ENCODE measurements around the gene RHEB. TPM values are rescaled to one million over a fixed set of nuclear protein-coding genes. Genes with fewer than 3 reads are reported as not detected.

RHEB gene
- total RNA-seq, 1 donor from 2014 or later: 73.0 TPM

DNA sequence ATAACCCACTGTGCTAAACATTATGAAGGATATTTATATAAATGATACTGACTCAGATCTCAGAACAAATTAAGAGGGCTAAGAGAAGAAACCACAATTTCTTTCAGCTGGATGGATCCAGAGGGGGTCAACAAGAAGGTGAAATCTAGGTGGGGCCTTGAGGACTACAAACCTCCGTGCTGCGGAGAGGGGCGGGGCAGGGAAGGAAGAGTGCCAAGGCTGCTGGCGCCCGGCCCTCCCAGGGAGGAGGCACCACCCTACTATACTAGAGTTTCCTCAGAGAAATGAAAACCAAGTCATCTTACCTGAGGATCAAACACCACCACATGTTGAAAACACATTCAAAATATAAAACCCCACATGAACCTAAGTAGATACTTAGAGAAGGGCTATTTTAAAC is 50.4 kb downstream of the RHEB start:
- no peak for DNase-seq

DNA sequence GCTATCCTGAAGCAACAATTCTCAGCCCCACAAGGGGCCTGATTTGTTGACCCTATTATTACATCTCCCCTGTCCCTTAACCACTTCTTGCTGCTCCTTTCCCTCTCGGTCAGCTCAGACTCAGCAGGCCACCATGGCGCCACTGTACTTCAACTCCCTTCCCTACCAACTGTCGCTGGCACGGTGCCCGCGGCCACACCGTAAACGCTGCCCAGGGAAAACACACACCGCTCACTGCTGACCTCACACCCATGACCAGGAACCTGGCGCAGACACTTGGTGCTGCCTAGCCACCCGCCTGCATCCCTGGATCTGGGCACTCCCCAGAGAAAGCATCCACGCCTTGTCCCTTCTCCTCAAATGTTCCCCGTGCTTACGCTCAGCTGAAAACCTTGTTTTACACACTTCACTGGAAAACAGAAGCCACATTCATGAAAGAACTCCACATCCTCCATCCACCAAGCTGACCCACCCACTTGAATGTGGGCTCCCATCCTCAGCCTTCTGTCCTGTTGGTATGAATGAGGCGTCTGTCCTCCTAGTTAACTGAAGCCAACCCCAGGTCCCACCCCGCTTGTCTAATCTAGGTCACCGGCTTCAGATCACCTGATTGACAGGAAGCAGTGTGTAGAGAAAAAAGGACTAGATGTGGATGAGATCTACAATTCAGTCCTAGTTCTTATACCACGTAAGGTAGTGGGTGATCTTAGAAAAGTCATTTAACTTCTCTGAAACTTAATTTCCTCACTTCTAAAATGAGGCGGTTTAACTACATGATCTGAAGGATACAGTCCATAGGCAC is 51.3 kb downstream of the RHEB start:
- no peak for DNase-seq

DNA sequence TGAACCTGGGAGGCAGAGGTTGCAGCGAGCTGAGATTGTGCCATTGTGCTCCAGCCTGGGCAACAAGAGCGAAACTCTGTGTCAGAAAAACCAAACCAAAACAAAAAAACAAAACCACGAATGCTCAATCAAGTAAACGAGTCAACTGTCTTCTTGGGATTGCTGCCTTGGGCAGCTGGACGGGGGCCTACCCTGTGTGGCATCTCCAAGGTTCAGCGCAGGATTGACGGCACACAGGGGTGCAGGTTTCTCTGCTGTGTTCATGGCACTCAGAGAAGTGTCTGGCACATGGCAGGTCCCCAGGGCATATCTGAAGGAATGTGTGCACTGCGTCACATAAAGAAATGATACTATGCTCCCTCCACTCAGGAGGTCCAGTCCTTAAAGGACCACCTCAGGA is 54.5 kb downstream of the RHEB start:
- no peak for DNase-seq

DNA sequence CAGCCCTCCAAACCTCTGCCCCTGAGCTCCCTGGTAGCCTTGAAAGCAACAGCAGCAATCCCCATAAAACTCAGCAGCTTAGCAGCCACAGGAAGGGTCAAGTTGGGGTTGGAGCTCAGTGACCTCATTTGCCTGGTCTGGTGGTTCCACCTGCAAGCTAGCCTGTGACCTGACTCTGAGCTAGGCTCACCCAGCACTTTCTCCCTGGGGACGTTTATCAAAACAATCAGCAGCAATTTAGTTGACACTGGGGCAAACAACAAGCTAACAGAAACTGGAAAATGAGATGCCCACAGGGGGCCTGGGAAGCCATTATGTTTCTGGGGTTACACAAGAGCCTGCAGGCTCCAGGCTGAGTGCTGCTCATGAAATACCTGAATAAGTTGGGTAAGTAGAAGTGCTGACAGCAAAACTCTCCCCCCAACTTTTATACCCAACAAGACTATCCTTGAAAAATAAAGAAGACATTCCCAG is 57.4 kb downstream of the RHEB start:
- DNase-seq: no peak

DNA sequence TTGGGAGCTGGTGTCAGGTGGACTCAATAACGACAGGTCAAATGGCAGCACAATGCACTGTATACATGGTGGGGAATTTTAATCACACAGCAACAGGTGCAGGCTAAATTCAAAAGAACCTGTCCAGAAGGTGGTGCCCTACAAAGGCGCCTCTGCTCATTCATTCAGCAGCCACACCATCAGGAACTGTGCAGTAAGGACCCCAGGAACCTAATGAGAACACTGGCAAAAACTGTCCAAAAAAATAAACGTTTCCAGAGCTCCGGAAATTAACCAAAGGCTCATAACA is 57.8 kb downstream of the RHEB start:
- DNase-seq: no peak

DNA sequence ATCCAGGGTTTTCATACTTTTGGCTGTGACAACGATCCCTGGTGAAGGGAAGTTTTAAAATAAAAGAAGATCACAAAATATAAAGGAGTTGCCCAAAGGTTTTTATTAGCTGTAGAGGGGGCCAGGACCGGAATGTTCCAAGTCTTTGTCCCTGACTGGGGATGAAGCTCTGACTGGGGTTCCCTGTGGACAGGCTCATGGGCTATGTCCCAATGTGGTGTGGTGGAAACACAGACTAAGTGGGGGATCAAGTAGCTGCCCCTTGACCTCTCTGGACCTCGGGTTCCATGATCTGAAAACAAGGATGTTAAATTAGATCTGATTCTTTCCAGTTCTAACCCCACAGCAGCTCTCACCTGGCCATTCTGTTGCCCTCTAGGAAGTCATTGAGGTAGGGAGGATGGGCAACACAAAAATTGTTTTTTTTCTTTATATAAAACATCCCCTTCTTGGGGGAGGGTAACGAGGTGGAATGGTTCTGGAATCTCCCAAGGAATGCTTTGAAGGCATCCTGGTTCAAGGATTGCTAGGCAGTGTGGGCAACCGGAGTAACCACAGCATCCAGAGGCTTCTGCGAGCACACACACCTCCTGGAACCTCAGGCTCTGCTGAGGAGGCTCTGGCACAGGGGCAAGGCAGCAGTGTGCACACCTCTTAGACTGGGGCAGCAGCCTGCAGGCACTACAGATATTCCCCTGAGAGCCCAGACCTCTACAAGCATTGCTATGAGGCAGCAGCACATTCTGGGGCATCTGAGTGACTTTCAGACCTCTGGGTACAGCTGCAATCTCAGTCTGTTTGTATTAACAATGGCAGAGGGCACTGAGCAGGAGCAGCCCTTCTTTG is 58.4 kb downstream of the RHEB start:
- no peak for DNase-seq

DNA sequence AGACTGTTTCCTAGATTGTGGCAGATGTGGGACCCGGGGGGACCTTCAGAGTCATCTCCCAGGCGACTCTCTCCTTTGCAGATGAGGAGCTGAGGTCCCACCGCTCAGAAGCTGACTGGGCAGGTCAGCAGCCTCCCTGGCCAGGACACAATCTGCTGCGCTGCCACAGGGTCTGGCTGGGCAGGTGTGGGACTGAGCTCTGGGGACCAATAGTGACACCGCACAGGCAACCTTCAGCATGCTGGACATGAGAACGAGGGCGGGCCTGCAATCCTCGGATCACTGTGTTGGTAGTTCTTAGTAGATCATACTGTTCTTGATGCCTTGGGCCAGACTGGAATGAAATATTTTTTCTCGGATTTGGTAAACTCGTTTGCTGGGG is 59.2 kb downstream of the RHEB start:
- DNase-seq: no peak

DNA sequence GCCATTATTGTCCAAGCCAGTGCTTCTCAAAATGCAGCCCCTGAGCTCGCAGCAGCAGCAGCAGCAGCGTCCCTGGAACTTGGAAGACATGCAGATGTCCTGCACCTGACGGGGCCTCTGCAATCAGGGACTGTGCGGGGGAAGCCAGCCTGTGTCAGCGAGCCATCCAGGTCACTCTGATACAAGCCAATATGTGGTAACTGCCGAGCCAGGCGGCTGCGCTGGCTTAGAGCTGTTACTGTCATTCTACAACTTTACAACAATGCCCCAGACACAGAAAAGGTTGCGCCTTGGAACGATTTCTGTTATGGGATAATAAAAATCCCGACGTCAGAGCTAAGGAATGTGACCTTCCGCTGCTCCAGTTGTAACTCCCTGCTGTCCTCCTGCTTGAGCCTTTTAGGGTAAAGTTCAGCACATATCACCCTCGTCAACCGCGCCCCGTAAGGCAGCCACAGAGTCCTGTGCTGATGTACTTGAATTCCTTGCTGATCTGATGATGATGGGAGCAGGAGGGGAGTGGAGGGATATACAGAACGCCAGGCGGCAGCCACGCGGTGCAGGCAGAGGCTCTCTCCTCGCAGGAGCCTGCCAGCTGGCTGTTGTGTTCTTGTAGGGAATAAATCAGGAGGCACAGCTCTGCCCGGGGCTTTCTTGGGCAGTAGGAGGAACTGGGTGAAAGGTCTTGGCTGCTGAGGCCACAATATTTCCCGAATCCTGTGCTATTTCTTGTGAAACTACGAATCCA is 59.8 kb downstream of the RHEB start:
- peak; percentile 85 for DNase-seq

DNA sequence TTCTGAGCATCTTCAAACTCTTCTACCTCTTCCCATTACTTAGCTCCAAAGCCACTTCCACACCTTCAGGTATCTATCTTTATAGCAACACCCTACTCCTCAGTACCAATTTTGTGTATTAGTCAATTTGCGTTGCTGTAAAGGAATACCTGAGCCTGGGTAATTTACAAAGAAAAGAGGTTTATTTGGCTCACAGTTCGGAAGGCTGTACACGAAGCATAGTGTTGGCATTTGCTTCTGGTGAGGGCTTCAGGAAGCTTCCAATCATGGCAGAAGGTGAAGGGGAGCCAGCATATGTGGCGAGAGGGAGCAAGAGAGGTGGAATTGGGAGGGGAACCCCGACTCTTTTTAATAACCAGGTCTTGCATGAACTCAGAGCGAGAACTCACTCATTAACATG is 62.2 kb downstream of the RHEB start:
- DNase-seq: no peak

DNA sequence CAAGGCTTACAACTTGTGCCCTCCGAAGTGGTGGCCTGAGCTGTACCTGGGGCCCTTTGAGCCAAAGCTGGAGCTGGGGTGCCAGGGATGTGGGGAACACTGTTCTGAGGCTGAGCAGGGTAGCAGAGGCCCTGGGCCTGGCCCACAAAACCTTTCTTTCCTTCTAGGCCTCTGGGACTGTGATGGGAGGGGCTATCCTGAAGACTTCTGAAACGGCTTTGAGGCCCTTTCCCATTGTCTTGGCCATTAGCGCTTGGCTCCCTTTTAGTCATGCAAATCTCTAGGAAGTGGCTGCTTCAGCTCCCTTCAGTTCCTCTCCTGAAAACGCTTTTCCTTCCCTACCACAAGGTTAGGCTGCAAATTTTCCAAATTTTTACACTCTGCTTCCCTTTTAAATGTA is 62.9 kb downstream of the RHEB start:
- no peak for DNase-seq

DNA sequence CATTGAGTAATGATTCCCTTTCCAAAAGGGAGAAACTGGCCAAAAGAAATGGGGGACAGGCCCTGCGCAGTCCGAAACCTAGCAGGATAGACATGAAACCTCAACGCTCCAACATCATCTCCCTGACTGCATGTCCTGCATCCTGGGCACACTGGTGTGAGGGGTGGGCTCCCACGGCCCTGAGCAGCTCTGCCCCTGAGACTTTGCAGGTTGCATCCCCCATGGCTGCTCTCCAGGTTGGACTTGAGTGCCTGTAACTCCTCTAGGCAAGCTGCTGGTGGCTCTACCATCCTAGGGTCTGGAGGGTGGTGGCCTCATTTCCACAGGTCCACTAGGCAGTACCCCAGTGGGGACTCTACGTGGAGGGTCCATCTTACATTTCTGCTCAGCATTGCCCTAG is 63.4 kb downstream of the RHEB start:
- no peak for DNase-seq

DNA sequence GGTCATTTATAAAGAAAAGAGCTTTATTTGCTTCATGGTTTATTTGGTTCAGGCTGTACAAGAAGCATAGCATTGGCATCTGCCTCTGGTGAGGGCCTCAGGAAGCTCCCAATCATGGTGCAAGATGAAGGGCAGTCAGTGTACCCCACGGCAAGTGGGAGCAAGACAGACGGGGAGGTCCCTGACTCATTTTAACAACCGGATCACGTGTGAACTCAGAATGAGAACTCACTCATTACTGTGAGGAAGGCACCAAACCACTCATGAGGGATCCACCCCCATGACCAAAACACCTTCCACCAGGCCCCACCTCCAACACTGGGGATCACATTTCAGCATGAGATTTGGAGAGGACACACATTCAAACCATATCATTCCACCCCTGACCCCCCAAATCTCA is 64.0 kb downstream of the RHEB start:
- DNase-seq: no peak

DNA sequence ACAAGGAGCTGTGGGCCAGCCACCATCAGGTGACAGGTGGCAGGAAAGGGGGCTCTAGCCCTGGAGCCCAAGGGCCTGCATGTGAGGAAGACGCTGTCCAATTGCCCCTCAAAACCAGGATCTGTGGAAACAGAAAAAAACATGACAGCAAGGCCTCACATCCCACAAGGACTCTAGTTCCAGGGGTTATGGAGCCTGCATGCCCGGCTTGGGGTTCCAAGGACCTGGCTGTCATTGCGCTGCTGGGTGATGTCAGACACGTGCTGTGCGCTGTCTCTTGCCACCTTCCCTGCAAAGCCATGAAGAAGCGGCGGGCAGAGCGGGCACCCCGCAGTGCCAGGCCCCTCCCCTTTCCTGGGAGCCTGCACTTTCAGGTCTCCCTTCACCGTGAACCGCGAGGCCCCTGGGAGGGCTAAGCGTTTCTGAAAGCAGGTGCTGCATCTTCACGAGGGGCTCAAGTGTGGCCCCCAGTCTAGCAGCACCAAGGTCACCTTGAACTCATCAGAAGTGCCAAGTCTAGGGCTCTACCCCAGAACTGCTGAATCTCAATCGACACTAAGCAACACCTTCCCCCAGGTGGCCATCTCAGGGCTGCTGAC is 64.7 kb downstream of the RHEB start:
- no peak for DNase-seq

DNA sequence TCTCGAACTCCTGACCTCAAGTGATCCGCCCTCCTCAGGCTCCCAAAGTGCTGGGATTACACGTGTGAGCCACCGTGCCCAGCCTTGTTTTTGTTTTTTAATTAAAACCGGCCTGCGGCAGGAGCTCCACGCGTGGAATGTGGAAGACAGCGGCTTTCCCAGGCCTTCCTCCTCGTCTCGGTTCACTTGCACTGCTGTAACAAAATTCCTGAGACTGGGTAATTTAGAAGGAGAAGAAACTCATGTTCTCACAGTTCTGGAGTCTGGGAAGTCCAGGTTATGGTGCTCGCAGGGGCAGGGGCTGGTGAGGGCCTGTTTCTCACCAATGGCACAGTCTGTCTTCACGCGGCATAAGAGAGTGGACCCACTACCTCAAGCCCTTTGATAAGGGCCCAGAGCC is 65.4 kb downstream of the RHEB start:
- DNase-seq: no peak

DNA sequence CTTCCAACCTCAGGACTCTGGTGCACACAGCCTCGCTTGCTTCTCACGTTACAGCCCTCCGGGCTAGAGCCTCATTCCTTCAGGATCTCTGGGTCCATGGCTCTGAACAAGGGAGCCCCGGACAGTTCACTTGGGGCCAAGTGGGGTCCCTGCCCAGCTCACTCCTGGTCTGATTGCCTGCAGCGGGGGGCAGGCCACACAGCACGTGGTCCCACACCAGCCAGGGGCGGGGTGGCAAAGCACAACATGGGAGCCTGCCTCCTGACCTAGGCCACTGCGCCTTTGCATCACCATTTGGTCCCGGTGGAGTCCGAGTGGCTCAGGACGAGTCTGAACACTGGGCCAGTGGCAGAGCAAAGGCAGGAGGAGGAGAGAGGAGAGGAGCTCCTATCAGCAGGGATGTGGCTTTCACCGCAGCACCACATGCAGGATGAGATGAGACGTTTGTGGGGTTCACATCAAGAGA is 66.3 kb downstream of the RHEB start:
- no peak for DNase-seq

DNA sequence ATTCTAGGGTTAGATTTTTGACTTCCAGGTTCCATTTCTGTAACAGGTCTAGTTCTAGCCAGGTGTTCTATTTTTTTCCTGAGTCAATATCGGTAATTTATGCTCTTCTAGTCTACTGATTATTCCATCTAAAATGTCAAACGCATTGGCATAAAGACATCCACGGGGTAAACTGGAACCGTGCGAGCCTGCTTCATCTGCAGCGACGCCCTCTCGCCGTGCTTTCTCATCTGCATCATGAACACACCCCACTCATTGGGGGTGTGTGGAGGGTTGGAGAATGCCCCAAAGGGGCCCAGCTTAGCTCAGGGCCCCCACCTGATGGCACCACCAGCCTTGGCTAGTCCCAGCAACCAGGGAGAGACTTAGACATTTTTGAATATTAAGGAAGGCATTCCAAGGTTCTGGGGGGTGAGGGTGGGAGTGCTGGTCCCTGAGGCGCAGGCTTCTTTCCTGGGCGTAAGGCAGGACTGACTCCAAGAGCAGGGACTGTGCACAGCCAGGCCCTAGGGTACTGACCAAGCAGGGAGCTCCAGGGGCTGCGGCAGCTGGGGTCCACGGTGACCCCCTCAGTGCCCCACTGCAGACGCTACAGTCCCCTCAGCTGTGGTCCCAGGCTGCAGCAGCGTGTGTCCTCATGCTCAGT is 66.9 kb downstream of the RHEB start:
- DNase-seq: no peak

DNA sequence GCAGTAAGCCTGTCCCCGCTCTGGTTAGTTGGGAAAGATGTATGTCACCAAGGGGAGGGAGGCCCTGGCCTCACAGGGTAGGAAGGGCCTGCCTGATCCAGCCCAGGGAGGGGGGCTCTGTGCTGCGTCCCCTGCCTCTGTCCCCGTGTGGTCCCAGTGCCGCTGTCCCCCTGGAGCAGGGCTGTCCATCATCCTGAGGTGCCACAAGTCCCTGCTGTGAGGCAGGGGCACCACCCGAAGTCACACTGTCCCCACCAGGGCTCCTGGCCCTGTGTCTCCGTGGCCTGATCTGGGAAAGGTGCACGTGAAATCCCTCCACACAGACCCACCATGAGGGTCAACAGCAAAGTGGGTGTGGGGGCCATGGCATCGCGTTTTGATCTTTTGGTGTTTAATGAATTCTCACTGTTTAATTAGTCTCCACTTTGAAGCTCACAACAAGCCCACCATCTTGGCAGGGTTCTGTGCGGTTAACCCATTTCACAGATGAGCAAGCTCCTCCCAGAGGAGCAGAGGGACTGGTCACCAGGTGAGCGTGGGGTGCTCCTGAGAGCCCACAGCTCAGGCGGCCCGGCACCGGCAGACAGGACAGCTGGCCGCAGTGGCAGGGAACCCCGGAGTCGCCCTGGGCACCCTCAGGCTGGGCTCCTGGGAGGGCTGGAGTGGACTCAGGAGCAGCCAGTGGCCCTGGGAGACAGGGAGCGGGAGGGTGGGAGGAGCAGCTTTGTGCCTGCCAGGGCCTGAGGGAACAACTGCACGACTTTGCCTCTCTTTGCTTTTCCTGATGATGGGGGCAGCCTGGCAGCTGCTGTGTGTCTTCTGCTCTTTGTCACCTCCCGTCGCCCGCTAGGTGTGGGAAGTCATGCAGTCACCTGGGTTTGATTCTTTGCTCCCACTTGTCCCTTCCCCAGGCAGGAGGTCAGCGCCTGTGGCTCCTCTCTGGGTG is 67.8 kb downstream of the RHEB start:
- no peak for DNase-seq

DNA sequence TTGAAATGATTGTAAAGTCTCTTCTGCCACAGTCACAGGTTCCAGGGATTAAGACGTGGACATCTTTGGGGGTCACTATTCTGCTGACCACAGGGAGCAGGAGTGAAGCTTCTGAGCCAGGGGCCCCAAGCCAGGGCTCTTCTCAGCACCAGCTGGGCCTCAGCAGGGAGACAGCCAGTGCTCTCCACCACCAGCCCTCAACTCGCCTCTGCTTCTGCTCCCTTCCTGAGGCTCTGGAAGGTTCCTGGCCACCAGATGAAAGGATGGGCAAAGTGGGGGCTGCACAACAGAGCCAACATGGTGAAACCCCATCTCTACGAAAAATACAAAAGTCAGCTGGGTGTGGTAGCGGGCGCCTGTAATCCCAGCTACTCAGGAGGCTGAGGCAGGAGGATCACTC is 68.5 kb downstream of the RHEB start:
- no peak for DNase-seq

DNA sequence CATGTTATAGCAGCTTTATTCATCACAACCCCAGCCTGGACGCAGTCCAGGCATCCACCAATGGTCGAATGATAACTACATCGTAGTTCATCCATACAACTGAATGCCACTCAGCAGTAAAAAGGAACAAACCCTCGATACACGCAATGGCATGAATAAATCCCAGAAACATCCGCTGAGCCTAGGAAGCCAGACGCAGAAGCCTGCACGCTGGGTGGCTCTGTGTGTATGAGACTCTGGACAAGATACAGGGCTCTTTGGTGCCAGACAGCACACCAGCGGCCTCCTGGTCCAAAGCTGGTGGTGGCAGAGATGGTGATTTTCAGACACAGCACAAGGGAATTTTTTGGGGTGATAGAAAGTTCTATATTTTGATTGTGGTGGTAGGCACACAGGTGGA is 69.7 kb downstream of the RHEB start:
- no peak for DNase-seq

DNA sequence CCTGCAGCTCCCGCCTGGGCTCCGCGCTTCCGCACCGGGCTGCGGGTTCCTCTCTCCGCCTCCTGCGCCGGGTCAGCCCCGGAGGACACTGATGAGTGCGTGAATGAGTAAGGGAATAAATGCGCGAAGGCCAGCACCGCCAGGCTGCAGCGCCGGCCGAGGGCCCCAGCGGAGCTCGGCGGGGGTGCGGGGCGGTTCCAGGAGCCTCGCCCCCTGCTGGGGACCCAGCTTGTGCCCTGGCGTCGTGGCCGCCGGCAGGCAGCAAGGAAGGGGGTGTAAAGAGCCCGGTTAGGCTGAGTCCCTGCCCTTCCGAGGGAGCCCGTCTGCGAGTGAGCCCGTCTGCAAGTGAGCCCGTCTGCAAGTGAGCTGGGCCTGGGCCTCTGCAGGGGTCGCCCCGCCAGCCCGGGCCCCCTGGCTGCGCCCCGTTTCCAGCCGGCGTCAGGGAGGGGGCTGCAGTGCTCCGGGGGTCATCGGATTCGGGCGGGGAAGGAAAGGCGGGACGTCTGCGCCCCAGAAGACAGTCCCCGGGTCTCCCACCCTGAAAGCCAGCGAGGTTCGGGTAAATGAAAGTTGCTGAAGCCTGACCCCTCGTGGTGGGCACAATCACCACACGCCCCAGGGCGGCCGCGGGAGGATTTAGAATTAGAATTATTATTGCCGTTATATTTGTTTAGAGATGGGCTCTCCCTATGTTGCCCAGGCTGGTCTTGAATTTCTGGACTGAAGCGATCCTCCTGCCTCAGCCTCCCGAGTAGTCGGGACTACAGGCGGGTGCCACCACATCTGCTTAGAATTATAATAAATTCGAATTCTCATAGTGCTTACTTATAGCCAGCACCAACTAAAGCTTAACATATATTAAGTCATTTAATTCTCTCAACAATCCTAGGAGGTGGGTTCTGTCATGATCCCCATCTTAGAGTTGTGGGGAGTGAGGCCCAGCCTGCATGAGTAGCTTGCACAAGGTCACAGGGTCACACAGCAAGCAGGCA is 71.1 kb downstream of the RHEB start:
- DNase-seq: peak; percentile 74

All from dermis blood vessel endothelial cell (primary cell).